GM23338 (cell line): ENCODE measurements around the gene LAT. TPM values are rescaled to one million over a fixed set of nuclear protein-coding genes. Genes with fewer than 3 reads are reported as not detected.

Source experiments
- ATAC-seq: fragments of 200-7000 bp; cut with Tn5 transposase; 3 replicates; pipeline ENCODE4 v1.9.1; 2020
- DNase-seq: peaks from one replicate; pipeline ENCODE4 v3.0.0-alpha.2; 2015; ENCODE audit warnings: low spot score
- H2AFZ ChIP-seq: fragments of 200-600 bp; sonication (generic); 2 replicates; pipeline ENCODE4 v1.8.0; 2016; ENCODE audit warnings: antibody characterized with exemption, mild to moderate bottlenecking, moderate library complexity
- H3F3A ChIP-seq: fragments of 200-600 bp; sonication (generic); replicated peaks from 2 replicates; pipeline ENCODE4 v1.8.0; 2017; ENCODE audit warnings: antibody characterized with exemption, mixed run types, low read depth
- H3K27ac ChIP-seq: fragments of 200-600 bp; sonication (generic); 2 replicates; pipeline ENCODE4 v1.6.1; 2016; ENCODE audit warnings: low read depth
- H3K27me3 ChIP-seq: fragments of 200-600 bp; sonication (generic); 2 replicates; pipeline ENCODE4 v1.8.0; 2016; ENCODE audit warnings: mild to moderate bottlenecking, mixed run types, moderate library complexity; ENCODE audit not compliant: insufficient read depth
- H3K36me3 ChIP-seq: fragments of 200-600 bp; sonication (generic); 2 replicates; pipeline ENCODE4 v1.8.0; 2016; ENCODE audit warnings: mild to moderate bottlenecking; ENCODE audit not compliant: insufficient read depth
- H3K4me1 ChIP-seq: fragments of 200-600 bp; sonication (generic); 2 replicates; pipeline ENCODE4 v1.8.0; 2016; ENCODE audit warnings: mild to moderate bottlenecking, moderate library complexity; ENCODE audit not compliant: insufficient read depth
- H3K4me2 ChIP-seq: fragments of 200-600 bp; sonication (generic); 2 replicates; pipeline ENCODE4 v1.7.1; 2017; ENCODE audit warnings: mixed run types
- H3K4me3 ChIP-seq: fragments of 200-600 bp; sonication (generic); 2 replicates; pipeline ENCODE4 v1.6.1; 2016; ENCODE audit warnings: mixed run types
- H3K79me2 ChIP-seq: fragments of 200-600 bp; sonication (generic); replicated peaks from 2 replicates; pipeline ENCODE4 v1.8.0; 2017; ENCODE audit warnings: mild to moderate bottlenecking; ENCODE audit not compliant: insufficient read depth
- H3K9me2 ChIP-seq: fragments of 200-600 bp; sonication (generic); 2 replicates; pipeline ENCODE4 v1.8.0; 2017; ENCODE audit not compliant: insufficient read depth
- H4K20me1 ChIP-seq: fragments of 200-600 bp; sonication (generic); replicated peaks from 2 replicates; pipeline ENCODE4 v1.8.0; 2017; ENCODE audit warnings: mild to moderate bottlenecking; ENCODE audit not compliant: insufficient read depth
- H3K27ac Mint-ChIP-seq: 2 replicates; pipeline ENCODE4 v1.8.0; 2020; ENCODE audit warnings: inconsistent platforms, mild to moderate bottlenecking, moderate library complexity, mixed read lengths
- H3K27me3 Mint-ChIP-seq: 3 replicates; pipeline ENCODE4 v1.8.0; 2022; ENCODE audit warnings: low read depth, mild to moderate bottlenecking, moderate library complexity, mixed read lengths, inconsistent platforms; ENCODE audit not compliant: insufficient read depth, poor library complexity
- H3K36me3 Mint-ChIP-seq: 3 replicates; pipeline ENCODE4 v1.8.0; 2021; ENCODE audit warnings: low read depth, mild to moderate bottlenecking, inconsistent platforms, moderate library complexity, mixed read lengths
- H3K4me1 Mint-ChIP-seq: 3 replicates; pipeline ENCODE4 v1.8.0; 2020; ENCODE audit warnings: mild to moderate bottlenecking, inconsistent platforms, mixed read lengths
- H3K4me3 Mint-ChIP-seq: 3 replicates; pipeline ENCODE4 v1.8.0; 2021; ENCODE audit warnings: moderate library complexity, mild to moderate bottlenecking, inconsistent platforms, mixed read lengths
- H3K9me3 Mint-ChIP-seq: 3 replicates; pipeline ENCODE4 v1.8.0; 2020; ENCODE audit warnings: moderate library complexity, mild to moderate bottlenecking, inconsistent platforms, mixed read lengths
- CREB1 ChIP-seq: fragments of 250-450 bp; sonication (Bioruptor Pico); IDR thresholded peaks from 2 replicates; pipeline ENCODE4 v1.5.0; 2020; ENCODE audit warnings: low read depth, mild to moderate bottlenecking, moderate library complexity
- CTCF ChIP-seq, 2 experiments: fragments of 200-600 bp in 1 of 2; sonication (generic) in 1 of 2; conservative IDR thresholded peaks; 2 replicates each; pipeline versions ENCODE4 v1.5.1 to v1.6.1; 2016 to 2017; ENCODE audit warnings: antibody characterized with exemption in 2 of 2, low read depth in 2 of 2, mild to moderate bottlenecking in 2 of 2, moderate library complexity in 1 of 2
- EZH2 ChIP-seq: fragments of 200-600 bp; sonication (generic); IDR thresholded peaks from one replicate; pipeline ENCODE4 v1.8.0; 2017; ENCODE audit warnings: antibody characterized with exemption, mild to moderate bottlenecking, low read depth; ENCODE audit not compliant: unreplicated experiment
- EZH2phosphoT487 ChIP-seq: fragments of 200-600 bp; sonication (generic); IDR thresholded peaks from one replicate; pipeline ENCODE4 v1.8.1; 2018; ENCODE audit warnings: antibody characterized with exemption; ENCODE audit not compliant: unreplicated experiment
- JUNB ChIP-seq: IDR thresholded peaks from one replicate; pipeline ENCODE4 v1.6.1; 2016; ENCODE audit warnings: antibody characterized with exemption; ENCODE audit not compliant: unreplicated experiment
- NANOG ChIP-seq: IDR thresholded peaks from 2 replicates; pipeline ENCODE4 v1.6.1; 2016; ENCODE audit warnings: antibody characterized with exemption, borderline replicate concordance
- POLR2AphosphoS5 ChIP-seq: IDR thresholded peaks from 2 replicates; pipeline ENCODE4 v1.6.1; 2016; ENCODE audit warnings: antibody characterized with exemption, low read depth
- REST ChIP-seq: IDR thresholded peaks from one replicate; pipeline ENCODE4 v1.6.1; 2018; ENCODE audit warnings: antibody characterized with exemption; ENCODE audit not compliant: unreplicated experiment
- STAT1 ChIP-seq: IDR thresholded peaks from one replicate; pipeline ENCODE4 v1.6.1; 2016; ENCODE audit warnings: antibody characterized with exemption; ENCODE audit not compliant: unreplicated experiment
- ZNF114 ChIP-seq: fragments of 250-450 bp; sonication (Bioruptor Pico); IDR thresholded peaks from 2 replicates; pipeline ENCODE4 v1.5.0; 2020; ENCODE audit warnings: mild to moderate bottlenecking, moderate library complexity
- ZNF331 ChIP-seq: fragments of 250-450 bp; sonication (Bioruptor Pico); IDR thresholded peaks from 2 replicates; pipeline ENCODE4 v1.5.0; 2020; ENCODE audit warnings: low read depth, mild to moderate bottlenecking, moderate library complexity
- ZNF462 ChIP-seq: fragments of 250-450 bp; sonication (Bioruptor Pico); IDR thresholded peaks from 2 replicates; pipeline ENCODE4 v1.5.0; 2020; ENCODE audit warnings: mild to moderate bottlenecking, moderate library complexity
- polyA plus RNA-seq: library from polyadenylated mRNA; unstranded; fragments of >200 nt; fragmentation: Nextera tagmentation; extraction: Ambion mirVana; gene quantifications from 2 replicates; pipeline ENCODE4 v1.2.1, GENCODE V29; 2016
- total RNA-seq: library from RNA; depleted of rRNA; stranded (reverse); fragments of >200 nt; shearing (Covaris generic); gene quantifications from 2 replicates; pipeline ENCODE4 v1.2.3, GENCODE V29; 2014
- TF ChIP-seq, protein P1 (sequence below): IDR thresholded peaks from 2 replicates; pipeline ENCODE4 v1.6.1; 2016; ENCODE audit warnings: antibody characterized with exemption

LAT gene
- total and polyA plus RNA-seq, 2 experiments from 2014 or later: 2.2 to 2.4 TPM

DNA sequence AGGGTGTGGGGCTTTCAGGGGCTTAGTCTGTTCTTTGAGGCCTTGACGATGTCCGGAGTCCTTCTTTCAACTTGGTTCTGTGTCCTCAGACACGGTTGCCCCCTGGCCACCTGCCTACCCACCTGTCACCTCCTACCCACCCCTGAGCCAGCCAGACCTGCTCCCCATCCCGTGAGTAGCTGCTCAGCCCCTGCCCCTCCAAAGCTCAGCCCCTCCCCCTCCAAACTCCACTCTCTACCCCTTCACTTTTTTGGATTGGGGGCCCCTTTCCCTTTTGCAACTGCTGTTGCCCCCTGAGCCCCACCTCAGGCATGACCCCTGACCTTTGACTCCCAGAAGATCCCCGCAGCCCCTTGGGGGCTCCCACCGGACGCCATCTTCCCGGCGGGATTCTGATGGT, 1.2 kb downstream of the LAT start:
- Histone ChIP-seq H2AFZ (no peak overlapping the region), H3K9me2 (no peaks in the 10 kb centered on the region), H3K4me3 (no peak overlapping the region), H3K27me3 (no peaks in the 10 kb centered on the region), H3K36me3 (0 out of 2 replicates have a peak, but pooled peaks cover 4% of the 10 kb centered on the region), H3K79me2 (no peaks in the 10 kb centered on the region), H3K27ac (no peak overlapping the region), H3K4me2 (no peak overlapping the region), H3F3A (no peaks in the 10 kb centered on the region), H3K4me1 (no peaks in the 10 kb centered on the region), H4K20me1 (no peaks in the 10 kb centered on the region)
- TF ChIP-seq NANOG (no peak), JUNB (no peak), CREB1 (CRISPR knock-in tag) (no peak), CTCF (conservative IDR thresholded peaks at IDR 0.05; ENCODE audit: low read depth in 2 of 2) (no peak), ZNF462 (CRISPR knock-in tag) (no peak), ZNF331 (CRISPR knock-in tag) (no peak), EZH2phosphoT487 (no peak), EZH2 (no peak), POLR2AphosphoS5 (no peak), STAT1 (no peak), REST (no peak), ZNF114 (no peak)
- TF ChIP-seq, protein P1, sequence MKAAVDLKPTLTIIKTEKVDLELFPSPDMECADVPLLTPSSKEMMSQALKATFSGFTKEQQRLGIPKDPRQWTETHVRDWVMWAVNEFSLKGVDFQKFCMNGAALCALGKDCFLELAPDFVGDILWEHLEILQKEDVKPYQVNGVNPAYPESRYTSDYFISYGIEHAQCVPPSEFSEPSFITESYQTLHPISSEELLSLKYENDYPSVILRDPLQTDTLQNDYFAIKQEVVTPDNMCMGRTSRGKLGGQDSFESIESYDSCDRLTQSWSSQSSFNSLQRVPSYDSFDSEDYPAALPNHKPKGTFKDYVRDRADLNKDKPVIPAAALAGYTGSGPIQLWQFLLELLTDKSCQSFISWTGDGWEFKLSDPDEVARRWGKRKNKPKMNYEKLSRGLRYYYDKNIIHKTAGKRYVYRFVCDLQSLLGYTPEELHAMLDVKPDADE: no peak
- Mint-ChIP-seq H3K9me3 (peaks cover 5% of the 10 kb centered on the region), H3K4me1 (no peaks in the 10 kb centered on the region), H3K27me3 (peaks cover 16% of the 10 kb centered on the region), H3K27ac (no peak overlapping the region), H3K4me3 (no peak overlapping the region), H3K36me3 (peaks cover 38% of the 10 kb centered on the region)
- ATAC-seq (no peak), DNase-seq (no peak)
